Measurements from ENCODE around the gene FBXO33.
"Not testable (repeated sequence)": the region's sequence is repeated elsewhere in the genome, so short reads cannot be mapped to it uniquely, and the experiment has no call there.

Gene FBXO33

DNA sequence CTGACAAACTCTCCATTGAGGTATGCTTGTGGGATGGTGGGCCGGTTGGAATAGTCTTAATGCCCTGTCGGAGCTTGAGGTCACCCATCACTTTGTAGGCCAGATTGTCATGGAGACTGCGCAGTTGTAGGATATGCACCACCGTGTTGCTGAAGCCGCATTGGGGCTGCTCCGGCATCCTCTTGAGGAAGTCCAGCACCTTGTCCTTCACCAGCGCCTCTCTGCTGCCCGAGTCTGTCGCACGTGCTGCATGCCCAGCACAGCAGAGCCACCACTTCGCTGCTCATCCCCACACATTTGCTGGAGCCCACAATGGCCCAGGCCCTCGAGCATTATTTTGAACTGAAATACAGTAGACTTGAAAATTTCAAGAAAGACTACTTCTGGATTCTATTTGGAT, 61.8 kb downstream of the FBXO33 start:
- no peak for DNase-seq

- DNase-seq: no peak
These were observed 63.2 kb downstream of the FBXO33 start for GRCh38 chr14:39369029-39369428.

DNA sequence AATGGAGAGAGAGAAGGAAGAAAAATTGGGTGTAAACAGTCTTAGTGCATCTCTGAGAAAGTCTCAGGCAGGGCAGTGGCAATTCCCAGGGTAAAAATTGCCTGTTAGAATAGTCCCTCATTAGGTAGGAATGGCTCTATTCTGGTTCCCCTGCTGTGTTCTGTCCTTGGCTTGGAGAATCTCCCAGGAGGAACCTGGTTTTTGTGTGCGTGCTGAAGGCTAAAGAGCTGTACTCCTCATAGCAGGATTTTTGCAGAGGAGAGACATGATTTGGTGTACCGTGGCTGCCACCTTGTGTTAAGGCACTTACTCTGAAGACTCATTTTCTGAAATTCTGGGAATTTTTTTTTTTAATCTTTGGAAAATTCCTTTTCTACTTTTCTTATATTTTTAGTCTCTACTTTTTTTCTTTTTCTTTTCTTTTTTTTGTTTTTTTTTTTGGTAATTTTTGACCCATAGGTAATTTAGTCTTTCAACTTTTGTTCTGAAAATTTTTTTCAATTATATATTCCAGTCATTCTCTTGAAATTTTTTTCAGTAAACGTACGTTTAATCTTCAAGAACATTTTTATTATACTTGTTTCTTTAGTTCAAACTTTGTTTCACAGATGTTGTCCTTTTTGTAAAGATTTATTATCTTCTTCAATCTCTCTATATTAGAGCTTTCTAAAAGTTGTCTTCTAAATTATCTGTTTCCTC, 63.8 kb downstream of the FBXO33 start:
- DNase-seq: peak; percentile 71

- no peak for DNase-seq
These were observed 64.9 kb downstream of the FBXO33 start for GRCh38 chr14:39367387-39367751.

DNA sequence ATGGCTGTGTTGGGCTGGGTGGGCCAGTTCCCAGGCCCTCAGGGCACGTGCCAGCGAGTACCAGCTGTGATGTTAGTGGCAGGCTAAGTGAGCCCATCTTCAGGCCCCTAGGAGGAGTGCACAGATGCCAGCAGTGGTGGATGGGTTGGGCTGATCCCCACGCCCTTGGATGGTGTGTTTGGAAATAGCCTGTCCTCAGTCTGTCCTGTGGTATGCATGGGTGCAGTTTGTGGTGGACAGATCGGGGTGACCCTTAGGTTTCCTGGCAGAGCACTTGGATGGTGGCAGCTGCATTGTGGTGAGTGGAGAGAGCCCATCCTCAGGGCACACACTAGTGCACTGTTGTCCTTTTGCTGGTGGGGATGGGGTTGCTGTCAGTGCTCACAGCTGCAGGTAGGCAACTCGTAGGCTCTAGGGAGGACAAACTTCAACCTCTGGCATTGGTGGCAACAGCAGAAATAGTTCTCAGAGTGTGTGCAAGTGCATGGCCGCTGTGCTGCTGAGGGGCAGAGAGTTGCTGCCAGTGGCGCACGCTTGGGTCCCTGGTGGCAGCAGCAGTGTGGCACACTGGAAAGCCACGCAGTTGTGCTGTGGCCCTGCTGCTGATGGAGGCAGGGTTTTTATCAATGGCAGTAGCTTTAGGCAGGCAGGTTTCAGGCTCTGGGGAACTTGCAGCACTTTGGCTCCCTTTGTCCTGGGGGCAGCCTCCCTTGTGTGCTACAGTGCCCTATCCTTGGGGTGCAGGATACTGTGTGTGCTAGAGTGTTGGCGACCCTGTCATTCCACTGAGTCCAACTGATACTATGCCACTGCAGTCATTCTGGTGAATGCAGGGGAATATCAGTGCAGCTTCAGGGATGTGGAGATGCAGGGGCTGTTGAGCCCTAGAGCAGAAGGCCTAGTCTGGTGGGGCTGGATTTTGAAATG, 65.5 kb downstream of the FBXO33 start:
- no peak for DNase-seq

DNA sequence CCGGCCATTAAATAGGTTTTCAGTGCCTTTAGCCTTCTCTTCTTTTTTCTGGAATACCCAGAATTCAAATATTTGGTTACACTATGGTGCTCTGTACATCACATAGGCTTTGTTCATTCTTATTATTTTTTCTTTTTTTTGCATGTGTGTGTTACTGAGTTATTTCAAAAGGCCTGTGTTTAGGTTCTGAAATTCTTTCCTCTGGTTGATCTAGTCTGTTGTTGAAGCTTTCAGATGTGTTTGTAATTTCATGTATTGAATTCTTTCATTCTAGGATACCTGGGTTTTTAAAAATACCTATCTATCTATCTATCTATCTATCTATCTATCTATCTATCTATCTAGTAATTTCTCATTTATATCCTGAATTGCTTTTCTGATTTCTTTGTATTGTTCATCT, 66.9 kb downstream of the FBXO33 start:
- no peak for DNase-seq

- DNase-seq: no peak
These were observed 67.7 kb downstream of the FBXO33 start for GRCh38 chr14:39364509-39364908.

DNA sequence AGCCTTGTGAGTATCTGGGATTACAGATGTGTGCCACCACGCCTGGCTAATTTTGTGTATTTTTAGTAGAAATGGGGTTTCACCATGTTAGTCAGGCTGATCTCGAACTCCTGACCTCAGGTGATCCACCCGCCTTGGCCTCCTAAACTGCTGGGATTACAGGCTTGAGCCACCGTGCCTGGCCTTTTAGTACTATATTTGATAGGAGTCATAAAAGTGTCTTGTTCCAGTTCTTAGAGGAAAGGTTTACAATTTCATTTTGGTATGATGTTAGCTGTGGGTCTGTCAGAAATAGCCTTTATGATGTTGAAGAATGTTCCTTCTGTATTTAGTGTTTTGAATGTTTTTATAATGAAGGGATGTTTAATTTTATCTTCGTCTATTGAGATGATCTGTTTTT, 70.7 kb downstream of the FBXO33 start:
- DNase-seq: not testable (repeated sequence)

DNA sequence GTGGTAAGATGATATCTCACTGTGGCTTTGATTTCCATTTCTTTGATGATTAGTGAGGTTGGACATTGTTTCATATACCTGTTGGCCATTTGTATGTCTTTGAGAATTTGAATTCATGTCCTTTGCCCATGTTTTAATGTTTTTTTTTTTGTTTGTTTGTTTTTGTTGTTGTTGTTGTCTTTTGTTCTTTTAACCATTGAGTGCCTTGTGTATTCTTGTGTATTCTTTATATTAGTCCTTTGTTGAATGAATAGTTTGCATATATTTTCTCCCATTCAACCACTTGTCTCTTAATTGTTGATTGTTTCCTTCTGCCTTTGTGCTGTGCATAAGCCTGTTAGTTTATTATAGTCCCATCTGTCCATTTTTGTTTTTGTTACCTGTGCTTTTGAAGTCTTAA, 71.9 kb downstream of the FBXO33 start:
- DNase-seq: no peak

DNA sequence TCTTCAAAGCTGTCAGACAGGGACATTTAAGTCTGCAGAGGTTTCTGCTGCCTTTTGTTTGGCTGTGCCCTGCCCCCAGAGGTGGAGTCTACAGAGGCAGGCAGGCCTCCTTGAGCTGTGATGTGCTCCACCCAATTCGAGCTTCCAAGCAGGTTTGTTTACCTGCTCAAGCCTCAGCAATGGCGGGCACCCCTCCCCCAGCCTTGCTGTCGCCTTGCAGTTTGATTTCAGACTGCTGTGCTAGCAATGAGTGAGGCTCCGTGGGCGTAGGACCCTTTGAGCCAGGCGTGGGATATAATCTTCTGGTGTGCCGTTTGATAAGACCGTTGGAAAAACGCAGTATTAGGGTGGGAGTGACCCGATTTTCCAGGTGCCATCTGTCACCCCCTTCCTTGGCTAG, 73.2 kb downstream of the FBXO33 start:
- DNase-seq: not testable (repeated sequence)

DNA sequence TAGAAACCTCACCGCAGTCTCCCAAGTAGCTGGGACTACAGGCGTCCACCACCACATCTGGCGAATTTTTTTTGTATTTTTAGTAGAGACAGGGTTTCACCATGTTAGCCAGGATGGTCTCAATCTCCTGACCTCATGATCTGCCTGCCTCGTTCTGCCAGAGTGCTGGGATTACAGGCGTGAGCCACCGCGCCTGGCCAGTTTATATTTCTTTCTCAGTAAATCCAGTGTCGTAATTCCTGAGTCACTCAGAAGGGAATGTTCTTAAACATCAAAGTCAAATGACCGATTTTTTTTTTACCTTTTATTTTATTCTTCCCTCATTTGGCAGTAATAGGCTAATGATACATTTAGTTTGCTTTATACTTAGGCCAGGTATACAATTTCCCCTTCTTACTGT, 80.5 kb downstream of the FBXO33 start:
- DNase-seq: no peak

GRCh38 chr14:39350866-39351265, 81.4 kb downstream of the FBXO33 start:
- no peak for DNase-seq

Measured in fibroblast of skin of abdomen (primary cell).